T-cell (primary cell): ENCODE data around the gene LRP1B. TPM values are rescaled to one million over a fixed set of nuclear protein-coding genes. Genes with fewer than 3 reads are reported as not detected.
"Not testable (repeated sequence)": the region's sequence is repeated elsewhere in the genome, so short reads cannot be mapped to it uniquely, and the experiment has no call there.

ENCODE experiments used
- ATAC-seq, 4 experiments: fragments of 200-7000 bp in 3 of 4; fragments of 150-1000 bp in 1 of 4; cut with Tn5 transposase; replicated peaks in 1 of 4; 1 replicate in 3 of 4; 2 replicates in 1 of 4; pipeline ENCODE4 v1.10.0; 2021; ENCODE audit warnings: moderate library complexity in 3 of 4, mild to moderate bottlenecking in 2 of 4, moderate number of reproducible peaks in 1 of 4
- CTCF ChIA-PET, 2 donors: fragments of 300-600 bp; sonication (Branson Sonifier 250); formaldehyde crosslinking; loops; one replicate each; lab custom pipeline; 2022; ENCODE audit warnings: antibody characterized with exemption in 2 of 2; lab: Charles Lee
- POLR2A ChIA-PET, 2 donors: fragments of 300-600 bp; sonication (Branson Sonifier 250); formaldehyde crosslinking; loops; one replicate each; lab custom pipeline; 2022; ENCODE audit warnings: antibody characterized with exemption in 2 of 2; lab: Charles Lee
- DNase-seq, 35 experiments: peaks; one replicate each; pipeline versions ENCODE4 v3.0.0 to v3.0.0-alpha.2; 2013 to 2023
- H3K27ac ChIP-seq: one replicate; pipeline ENCODE4 v1.5.1; 2013; ENCODE audit warnings: low read length
- H3K27me3 ChIP-seq, 2 experiments: replicated peaks in 1 of 2; 1 replicate in 1 of 2; 2 replicates in 1 of 2; pipeline versions ENCODE4 v1.6.1 to v1.7.0; 2013; ENCODE audit warnings: low read length in 1 of 2, mixed read lengths in 1 of 2; ENCODE audit not compliant: control insufficient read depth in 2 of 2, insufficient read depth in 2 of 2; ENCODE audit errors: extremely low read depth in 1 of 2
- H3K36me3 ChIP-seq, 2 donors: 1 replicate in 1 of 2; 2 replicates in 1 of 2; pipeline versions ENCODE4 v1.6.1 to v1.7.0; 2013; ENCODE audit warnings: low read length in 1 of 2; ENCODE audit not compliant: control insufficient read depth in 2 of 2, insufficient read depth in 1 of 2; ENCODE audit errors: extremely low read depth in 1 of 2
- H3K4me1 ChIP-seq, 2 experiments: 1 replicate in 1 of 2; 2 replicates in 1 of 2; pipeline versions ENCODE4 v1.6.1 to v1.7.0; 2013; ENCODE audit warnings: low read length in 2 of 2, mixed read lengths in 1 of 2; ENCODE audit not compliant: insufficient read depth in 2 of 2, control insufficient read depth in 1 of 2; ENCODE audit errors: extremely low read depth in 1 of 2
- H3K4me3 ChIP-seq, 2 donors: 1 replicate in 1 of 2; 2 replicates in 1 of 2; pipeline versions ENCODE4 v1.5.1 to v1.7.0; 2013; ENCODE audit warnings: mild to moderate bottlenecking in 2 of 2, low read length in 1 of 2, moderate library complexity in 1 of 2; ENCODE audit not compliant: control insufficient read depth in 1 of 2; ENCODE audit errors: extremely low read depth in 1 of 2
- H3K9me3 ChIP-seq: 2 replicates; pipeline ENCODE4 v1.7.0; 2013
- H3K27ac Mint-ChIP-seq, 2 donors: one replicate each; pipeline ENCODE4 v1.8.0; 2020 to 2021; ENCODE audit warnings: mild to moderate bottlenecking in 2 of 2, mixed read lengths in 2 of 2
- H3K27me3 Mint-ChIP-seq, 2 donors: one replicate each; pipeline ENCODE4 v1.8.0; 2021 to 2022; ENCODE audit warnings: mixed read lengths in 2 of 2
- H3K36me3 Mint-ChIP-seq: one replicate; pipeline ENCODE4 v1.8.0; 2021; ENCODE audit warnings: mixed read lengths
- H3K4me1 Mint-ChIP-seq, 3 donors: one replicate each; pipeline ENCODE4 v1.8.0; 2020 to 2022; ENCODE audit warnings: mixed read lengths in 3 of 3, mild to moderate bottlenecking in 1 of 3
- H3K4me3 Mint-ChIP-seq, 3 donors: one replicate each; pipeline ENCODE4 v1.8.0; 2020 to 2022; ENCODE audit warnings: mild to moderate bottlenecking in 3 of 3, mixed read lengths in 3 of 3, moderate library complexity in 3 of 3
- H3K9me3 Mint-ChIP-seq, 3 donors: one replicate each; pipeline ENCODE4 v1.8.0; 2020 to 2022; ENCODE audit warnings: mixed read lengths in 3 of 3
- WGBS: methylation state at CpG from one replicate; pipeline ENCODE4 v1.1.5; 2013; ENCODE audit warnings: missing lambda C conversion rate; ENCODE audit not compliant: insufficient coverage; 5-methylcytosine and 5-hydroxymethylcytosine counted together
- total RNA-seq, 35 experiments: library from RNA in 6 of 35; stranded (reverse) in 6 of 35; fragments of 120-200 nt in 1 of 35; gene quantifications; one replicate each; pipeline versions ENCODE4 v1.2.1 to v1.2.4 and lab custom pipeline; 2013 to 2026

Gene LRP1B
- total RNA-seq, 5 donors from 2014 or later (not counting 1 experiment from before 2014, with no cell fraction given) = not detected

GRCh38 chr2:141199711-141200110 lies 931.1 kb downstream of the LRP1B start:
- Histone ChIP-seq H3K4me3 (no peak overlapping the region), H3K9me3 (no peaks in the 10 kb centered on the region), H3K36me3 (no peaks in the 10 kb centered on the region), H3K4me1 (no peaks in the 10 kb centered on the region), H3K27me3 (no peaks in the 10 kb centered on the region), H3K27ac (no peak overlapping the region)
- no peaks in the 10 kb centered on the region for H3K4me1 Mint-ChIP-seq
- POLR2A ChIA-PET = no interaction called here
- no peaks in the 10 kb centered on the region for H3K27me3 Mint-ChIP-seq
- CTCF ChIA-PET = no interaction called here
- no peak for DNase-seq
- H3K36me3 Mint-ChIP-seq = no peaks in the 10 kb centered on the region
- no peak for ATAC-seq
- H3K27ac Mint-ChIP-seq = no peak overlapping the region
- no peak overlapping the region for H3K4me3 Mint-ChIP-seq
- peaks cover 9 to 21% (median 14%) of the 10 kb centered on the region in 3 donors for H3K9me3 Mint-ChIP-seq

- no peaks in the 10 kb centered on the region for H3K4me1 Mint-ChIP-seq
- ATAC-seq (no peak), DNase-seq (no peak)
- ChIA-PET CTCF (no interaction called here), POLR2A (no interaction called here)
- H3K9me3 ChIP-seq = no peaks in the 10 kb centered on the region
- H3K36me3 Mint-ChIP-seq = no peaks in the 10 kb centered on the region
- peaks cover 5 to 21% (median 10%) of the 10 kb centered on the region in 3 donors for H3K9me3 Mint-ChIP-seq
- no peak overlapping the region for H3K27ac Mint-ChIP-seq
- no peaks in the 10 kb centered on the region for H3K27me3 Mint-ChIP-seq
- no peak overlapping the region for H3K27ac ChIP-seq
- WGBS = 57% methylated on average over 1 of the region's 1 CpG
- no peaks in the 10 kb centered on the region for H3K4me1 ChIP-seq
- no peaks in the 10 kb centered on the region for H3K36me3 ChIP-seq
- no peak overlapping the region for H3K4me3 ChIP-seq
- H3K27me3 ChIP-seq = no peaks in the 10 kb centered on the region
- H3K4me3 Mint-ChIP-seq = no peak overlapping the region
Measured at GRCh38 chr2:141195087-141195486, 935.7 kb downstream of the LRP1B start.

- H3K27me3 Mint-ChIP-seq = no peaks in the 10 kb centered on the region
- H3K4me3 Mint-ChIP-seq = no peak overlapping the region
- no peak overlapping the region for H3K27ac ChIP-seq
- ATAC-seq (no peak), DNase-seq (no peak)
- H3K27me3 ChIP-seq = no peaks in the 10 kb centered on the region
- no peaks in the 10 kb centered on the region for H3K9me3 ChIP-seq
- WGBS = 100% methylated on average over 1 of the region's 4 CpGs
- peaks cover 0 to 20% (median 11%) of the 10 kb centered on the region in 3 donors for H3K9me3 Mint-ChIP-seq
- H3K36me3 ChIP-seq = no peaks in the 10 kb centered on the region
- ChIA-PET CTCF (no interaction called here), POLR2A (no interaction called here)
- H3K27ac Mint-ChIP-seq = no peak overlapping the region
- H3K4me1 ChIP-seq = no peaks in the 10 kb centered on the region
- H3K36me3 Mint-ChIP-seq = no peaks in the 10 kb centered on the region
- H3K4me1 Mint-ChIP-seq = no peaks in the 10 kb centered on the region
- no peak overlapping the region for H3K4me3 ChIP-seq
Measured at GRCh38 chr2:141187075-141187439, 943.8 kb downstream of the LRP1B start.

GRCh38 chr2:141186413-141187074 lies 944.3 kb downstream of the LRP1B start:
- CTCF ChIA-PET = no interaction called here
- Histone ChIP-seq H3K27me3 (no peaks in the 10 kb centered on the region), H3K4me1 (no peaks in the 10 kb centered on the region), H3K9me3 (no peaks in the 10 kb centered on the region), H3K4me3 (no peak overlapping the region), H3K36me3 (no peaks in the 10 kb centered on the region), H3K27ac (no peak overlapping the region)
- ATAC-seq (no peak), DNase-seq (no peak)
- Mint-ChIP-seq H3K27me3 (no peaks in the 10 kb centered on the region), H3K27ac (no peak overlapping the region), H3K4me1 (no peaks in the 10 kb centered on the region), H3K9me3 (peaks cover 0 to 20% (median 11%) of the 10 kb centered on the region in 3 donors), H3K36me3 (no peaks in the 10 kb centered on the region), H3K4me3 (no peak overlapping the region)
- WGBS = no CpG with 5 or more reads among the region's 1 CpG
- POLR2A ChIA-PET = no interaction called here

GRCh38 chr2:141182246-141182645 lies 948.6 kb downstream of the LRP1B start:
- H3K9me3 ChIP-seq = no peaks in the 10 kb centered on the region
- ATAC-seq = no peak
- no peak overlapping the region for H3K27ac ChIP-seq
- no peaks in the 10 kb centered on the region for H3K36me3 ChIP-seq
- no peak overlapping the region for H3K4me3 Mint-ChIP-seq
- H3K4me3 ChIP-seq = no peak overlapping the region
- DNase-seq = no peak
- no peaks in the 10 kb centered on the region for H3K27me3 Mint-ChIP-seq
- WGBS = no CpG with 5 or more reads among the region's 1 CpG
- H3K36me3 Mint-ChIP-seq = no peaks in the 10 kb centered on the region
- H3K27me3 ChIP-seq = no peaks in the 10 kb centered on the region
- no peaks in the 10 kb centered on the region for H3K4me1 Mint-ChIP-seq
- ChIA-PET CTCF (interaction anchor here in 1 of 2 donors (0.9 kb wide), 1 partner anchor 1149 kb away, joined by 4 read pairs; no protein-coding TSS in a partner anchor), POLR2A (no interaction called here)
- H3K4me1 ChIP-seq = no peaks in the 10 kb centered on the region
- peaks cover 0 to 20% (median 20%) of the 10 kb centered on the region in 3 donors for H3K9me3 Mint-ChIP-seq
- H3K27ac Mint-ChIP-seq = no peak overlapping the region

GRCh38 chr2:141169117-141169516 lies 961.7 kb downstream of the LRP1B start:
- H3K4me1 ChIP-seq, H3K27ac Mint-ChIP-seq, H3K9me3 ChIP-seq, H3K4me3 ChIP-seq, H3K4me1 Mint-ChIP-seq, POLR2A ChIA-PET, H3K36me3 ChIP-seq, H3K4me3 Mint-ChIP-seq, H3K36me3 Mint-ChIP-seq, CTCF ChIA-PET, ATAC-seq, H3K27me3 ChIP-seq, DNase-seq, H3K27ac ChIP-seq, H3K27me3 Mint-ChIP-seq: not testable (repeated sequence)
- peaks cover 5 to 19% (median 13%) of the 10 kb centered on the region in 3 donors for H3K9me3 Mint-ChIP-seq
- WGBS = no CpG with 5 or more reads among the region's 2 CpGs

GRCh38 chr2:141162314-141162713 lies 968.5 kb downstream of the LRP1B start:
- no peak overlapping the region for H3K27ac Mint-ChIP-seq
- peaks cover 4 to 21% (median 11%) of the 10 kb centered on the region in 3 donors for H3K9me3 Mint-ChIP-seq
- no peaks in the 10 kb centered on the region for H3K36me3 ChIP-seq
- H3K27me3 Mint-ChIP-seq = no peaks in the 10 kb centered on the region
- ChIA-PET CTCF (no interaction called here), POLR2A (no interaction called here)
- H3K4me3 Mint-ChIP-seq = no peak overlapping the region
- ATAC-seq = no peak
- H3K4me3 ChIP-seq = no peak overlapping the region
- no peak for DNase-seq
- no peaks in the 10 kb centered on the region for H3K27me3 ChIP-seq
- no peaks in the 10 kb centered on the region for H3K36me3 Mint-ChIP-seq
- H3K27ac ChIP-seq = no peak overlapping the region
- H3K9me3 ChIP-seq = no peaks in the 10 kb centered on the region
- H3K4me1 ChIP-seq = no peaks in the 10 kb centered on the region
- H3K4me1 Mint-ChIP-seq = no peaks in the 10 kb centered on the region
- no CpG with 5 or more reads among the region's 3 CpGs for WGBS
